NCI-H524 (cell line): ENCODE measurements around the gene MUC4.
"Not testable (repeated sequence)": the region's sequence is repeated elsewhere in the genome, so short reads cannot be mapped to it uniquely, and the experiment has no call there.

Experiments
- DNase-seq, 2 experiments: peaks; one replicate each; lab custom pipeline; 2025; lab: John Stamatoyannopoulos, UW

The MUC4 gene

DNA sequence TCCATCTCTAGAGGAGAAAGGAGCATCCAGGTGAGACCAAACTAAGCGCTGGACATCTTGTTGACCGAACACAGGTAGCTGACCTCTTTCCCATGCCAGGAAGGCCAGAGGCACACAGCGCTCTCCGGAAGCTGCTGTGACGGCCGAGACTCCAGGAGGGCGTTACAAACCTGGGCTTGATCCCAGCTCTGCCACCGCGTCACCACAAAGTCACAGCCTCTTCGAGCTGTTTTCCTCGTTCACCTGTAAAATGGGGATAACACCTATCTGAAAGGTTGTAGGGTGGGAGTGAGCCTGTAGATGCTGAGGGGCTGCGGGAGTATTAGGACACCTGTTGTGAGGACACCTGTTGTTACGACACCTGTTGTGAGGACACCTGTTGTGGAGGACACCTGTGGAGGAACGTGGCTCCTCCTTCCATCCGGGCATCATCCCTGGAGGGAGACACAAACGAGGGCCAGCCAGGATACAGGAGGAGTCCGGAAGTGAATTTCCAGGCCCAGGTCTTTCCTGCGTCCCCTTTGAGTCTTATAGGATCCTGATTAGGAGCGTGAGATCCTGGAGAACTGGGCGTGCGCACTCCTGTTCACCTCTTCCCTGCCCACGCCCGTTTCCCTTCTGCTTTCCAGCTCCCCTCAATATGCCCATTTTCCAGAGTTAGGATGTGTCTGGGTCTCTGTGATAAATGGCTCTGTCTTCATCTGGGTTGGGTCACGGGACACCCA, 2.3 kb upstream of the MUC4 start:
- no peak for DNase-seq

DNA sequence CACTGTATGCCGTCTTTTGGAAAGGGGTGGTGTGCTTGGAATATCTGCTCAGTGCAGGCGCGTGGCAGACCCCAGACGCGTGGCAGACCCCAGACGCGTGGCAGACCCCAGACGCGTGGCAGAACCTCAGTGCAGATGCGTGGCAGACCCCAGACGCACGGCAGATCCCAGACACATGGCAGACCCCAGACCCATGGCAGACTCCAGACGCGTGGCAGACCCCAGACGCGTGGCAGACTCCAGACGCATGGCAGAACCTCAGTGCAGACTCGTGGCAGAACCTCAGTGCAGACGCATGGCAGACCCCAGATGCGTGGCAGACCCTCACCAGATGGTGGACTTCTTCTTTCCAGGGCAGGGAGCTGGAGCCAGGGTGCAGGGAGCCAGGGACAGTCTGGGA, 637 bp upstream of the MUC4 start:
- no peak for DNase-seq

DNA sequence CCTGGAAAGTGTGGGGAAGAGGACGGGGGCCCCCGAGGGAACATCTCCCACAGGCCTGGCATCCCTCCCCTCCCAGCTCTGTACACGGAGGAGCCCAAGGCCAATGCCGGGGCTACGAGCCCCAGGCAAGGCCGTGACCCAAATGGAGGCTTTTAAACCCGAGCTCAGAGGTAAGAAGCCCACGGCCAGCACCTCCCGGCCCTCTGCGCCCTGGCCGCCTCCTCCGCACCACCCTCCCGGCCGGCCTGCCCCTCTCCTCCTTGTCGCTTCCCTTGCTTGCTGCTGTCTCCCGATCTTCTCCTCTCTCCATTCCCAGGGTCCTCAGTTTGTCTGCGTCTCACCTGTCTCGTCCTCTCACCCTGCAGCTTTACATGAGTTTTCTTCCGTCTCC, 1.3 kb downstream of the MUC4 start:
- DNase-seq, result no peak

DNA sequence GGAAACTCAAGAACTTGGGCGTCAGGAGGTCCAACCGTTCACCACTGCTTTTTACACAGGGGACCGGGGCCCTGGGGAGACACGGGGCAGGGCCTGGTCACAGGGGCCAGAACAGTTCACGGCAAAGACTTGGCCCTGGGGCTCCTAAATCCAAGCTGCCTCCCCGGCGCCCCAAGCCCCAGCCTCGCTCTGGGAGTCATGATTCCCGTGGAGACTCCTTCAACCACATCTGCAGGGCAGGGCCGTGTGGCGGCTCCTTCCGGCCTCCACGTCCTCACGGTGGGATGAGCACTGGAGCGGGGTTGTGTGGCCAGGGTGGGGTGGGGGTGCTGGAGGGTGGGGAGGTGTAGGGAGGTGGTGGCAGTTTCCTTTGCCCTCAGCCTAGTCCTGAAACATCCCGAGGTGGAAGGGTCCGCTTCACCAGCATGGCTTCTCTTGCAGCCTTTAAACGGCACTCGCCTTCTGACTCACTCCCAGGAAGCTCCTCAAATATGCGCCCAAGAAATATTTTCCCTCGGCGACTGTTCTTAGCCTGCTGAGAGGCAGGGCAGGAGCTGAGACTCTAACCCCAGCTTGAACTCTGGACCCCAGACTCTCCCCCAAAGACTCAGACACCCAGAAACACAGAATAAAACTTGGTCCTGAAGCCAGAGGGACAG, 1.8 kb downstream of the MUC4 start:
- DNase-seq, result no peak

DNA sequence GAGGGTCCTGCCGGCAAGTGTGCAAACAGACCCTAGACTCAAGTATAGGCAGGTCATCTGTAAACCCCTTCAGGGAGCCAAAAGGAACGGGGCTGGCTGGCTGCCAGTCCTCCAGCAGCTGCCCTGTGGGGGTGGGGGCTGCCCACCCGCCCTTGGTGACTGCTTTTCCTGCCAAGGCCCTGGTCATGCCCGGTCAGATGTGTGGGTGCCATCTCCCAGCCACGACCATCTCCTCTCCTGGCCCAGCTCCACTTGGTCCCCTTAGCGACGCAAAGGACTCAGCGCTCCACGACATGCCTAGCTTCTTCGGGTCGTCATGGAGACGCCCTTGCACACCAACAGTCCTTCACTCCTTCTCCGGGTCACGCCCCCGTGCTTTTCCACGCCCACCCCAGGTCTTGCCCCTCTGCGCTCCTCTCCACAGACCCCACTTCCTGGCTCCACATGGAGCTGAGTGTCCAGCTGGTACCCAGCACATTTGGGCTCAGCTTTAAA, 2.4 kb downstream of the MUC4 start:
- DNase-seq, result peak in 1 of 2 experiments; percentile 47

DNA sequence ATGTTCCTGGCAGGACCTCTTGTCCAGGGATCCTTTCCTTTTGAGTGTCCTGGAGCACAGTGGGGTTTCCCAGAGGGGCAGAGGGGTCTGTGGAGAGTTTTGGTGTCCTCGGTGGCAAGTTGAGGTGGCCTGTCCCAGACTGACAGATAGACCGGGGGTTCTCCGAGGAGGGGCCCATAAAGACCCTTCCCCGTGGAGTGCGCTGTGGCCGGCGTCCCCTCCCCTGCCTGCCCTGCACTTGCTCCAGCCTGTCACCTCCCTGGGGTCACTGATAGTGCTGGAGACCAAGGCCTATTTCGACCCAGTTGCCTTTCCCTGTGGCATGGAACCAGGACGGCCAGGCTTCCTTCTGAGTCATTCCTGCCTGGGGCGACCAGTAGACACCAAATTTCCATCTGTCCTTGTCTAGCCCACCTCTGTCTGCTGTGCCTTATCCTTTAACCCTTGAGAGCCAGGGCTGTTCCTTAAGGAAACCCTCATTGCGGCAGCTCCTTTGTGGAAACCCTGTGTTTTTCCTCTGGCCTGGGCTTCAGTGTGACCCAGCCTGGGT, 2.9 kb downstream of the MUC4 start:
- no peak for DNase-seq

DNA sequence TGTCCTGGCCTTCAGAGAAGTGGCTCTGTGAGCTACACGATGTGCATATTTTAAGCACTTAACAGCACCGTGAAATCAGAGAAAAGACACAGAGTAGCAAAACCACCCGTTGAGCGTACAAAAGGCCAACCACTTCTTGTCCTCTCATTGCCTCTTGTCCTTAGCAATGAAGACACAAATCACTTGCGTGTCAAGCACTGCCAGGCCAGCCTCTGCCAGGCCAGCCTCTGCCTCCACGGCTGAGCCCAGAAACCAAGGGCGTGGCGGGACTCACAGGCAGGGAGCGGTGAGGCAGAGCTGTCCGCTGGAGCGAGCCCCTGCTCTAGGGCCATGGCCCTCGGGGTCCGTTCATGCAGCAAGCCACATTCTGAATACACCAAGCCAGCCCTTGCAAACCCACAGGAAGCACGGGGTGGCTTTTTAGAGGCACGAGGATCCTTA, 4.0 kb downstream of the MUC4 start:
- no peak for DNase-seq

DNA sequence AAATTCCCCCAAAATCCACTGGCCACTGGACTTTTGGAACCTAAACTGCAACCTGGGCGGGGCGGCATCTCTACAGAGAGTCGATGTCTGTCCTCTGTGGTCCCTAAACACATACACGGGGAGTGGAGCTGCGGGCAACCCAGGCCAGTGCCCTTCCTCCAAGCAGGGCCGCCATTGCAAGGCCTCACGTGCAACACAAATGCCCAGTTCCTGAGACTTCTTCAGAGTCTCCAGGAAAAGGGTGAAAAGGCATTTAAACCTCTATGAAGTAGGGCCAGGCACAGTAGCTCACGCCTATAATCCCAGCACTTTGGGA, 4.9 kb downstream of the MUC4 start:
- DNase-seq, result no peak

DNA sequence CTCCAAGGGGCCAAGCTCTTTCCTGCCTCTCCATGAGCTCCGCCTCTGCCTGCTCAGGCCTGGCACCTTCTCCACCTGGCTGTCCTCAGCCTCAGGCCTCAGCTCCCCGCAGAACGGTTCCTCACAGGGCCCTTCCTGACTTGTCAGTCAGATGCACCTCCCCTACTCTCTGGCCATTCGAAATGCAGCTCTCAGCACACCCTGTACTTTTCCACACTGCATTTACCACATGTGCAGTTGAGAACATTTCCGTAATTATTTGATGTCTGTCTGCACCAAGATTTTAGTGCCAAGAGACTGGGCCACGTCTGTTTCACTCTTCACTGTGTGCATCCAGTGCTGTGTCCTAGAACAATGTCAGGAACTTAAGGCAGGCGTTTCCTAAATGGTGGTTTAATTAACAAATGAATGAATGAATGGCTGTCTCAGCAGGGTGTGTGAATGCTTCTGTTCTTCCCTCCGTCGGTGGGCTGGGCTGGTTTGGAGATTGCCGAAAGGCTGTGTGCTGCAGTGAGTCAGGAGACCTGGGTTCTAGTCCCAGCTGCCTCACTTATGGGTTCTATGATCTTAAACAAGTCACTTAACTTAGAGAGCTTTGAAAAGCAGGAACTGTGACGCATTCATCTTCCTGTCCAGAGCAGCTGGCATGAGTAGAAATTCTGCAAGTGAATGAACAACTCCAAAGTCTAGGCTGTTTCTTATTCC, 5.4 kb downstream of the MUC4 start:
- DNase-seq, result no peak

DNA sequence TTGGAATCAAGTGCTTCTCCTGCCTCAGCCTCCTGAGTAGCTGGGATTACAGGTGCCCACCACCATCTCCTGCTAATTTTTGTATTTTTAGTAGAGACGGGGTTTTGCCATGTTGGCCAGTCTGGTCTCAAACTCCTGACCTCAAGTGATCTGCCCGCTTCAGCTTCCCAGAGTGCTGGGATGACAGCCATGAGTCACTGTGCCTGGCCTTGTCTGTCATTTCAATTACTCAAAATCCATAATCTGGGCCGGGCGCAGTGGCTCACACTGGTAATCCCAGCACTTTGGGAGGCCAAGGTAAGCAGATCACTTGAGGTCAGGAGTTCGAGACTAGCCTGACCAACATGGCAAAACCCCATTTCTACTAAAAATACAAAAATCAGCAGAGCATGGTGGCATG, 6.1 kb downstream of the MUC4 start:
- DNase-seq, result not testable (repeated sequence)

DNA sequence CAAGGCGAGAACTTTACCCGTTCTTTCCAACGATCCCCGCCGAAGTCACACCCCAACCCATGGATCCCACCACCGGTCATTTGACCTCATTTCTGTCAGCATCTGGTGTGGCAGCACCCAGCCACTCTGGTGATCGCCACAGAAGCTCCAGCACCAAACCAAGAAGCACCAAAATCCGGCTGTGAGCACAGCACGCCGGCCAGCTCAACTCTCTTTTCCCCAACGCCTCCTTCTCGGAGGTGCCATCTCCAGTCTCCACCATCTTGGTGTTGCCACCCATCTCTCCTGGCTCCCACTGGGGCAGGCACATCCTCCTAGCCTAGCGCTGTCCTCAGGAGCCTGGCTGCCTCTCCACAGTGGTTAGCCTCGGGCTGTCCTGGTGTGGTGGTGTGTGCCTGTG, 6.5 kb downstream of the MUC4 start:
- DNase-seq, result no peak

DNA sequence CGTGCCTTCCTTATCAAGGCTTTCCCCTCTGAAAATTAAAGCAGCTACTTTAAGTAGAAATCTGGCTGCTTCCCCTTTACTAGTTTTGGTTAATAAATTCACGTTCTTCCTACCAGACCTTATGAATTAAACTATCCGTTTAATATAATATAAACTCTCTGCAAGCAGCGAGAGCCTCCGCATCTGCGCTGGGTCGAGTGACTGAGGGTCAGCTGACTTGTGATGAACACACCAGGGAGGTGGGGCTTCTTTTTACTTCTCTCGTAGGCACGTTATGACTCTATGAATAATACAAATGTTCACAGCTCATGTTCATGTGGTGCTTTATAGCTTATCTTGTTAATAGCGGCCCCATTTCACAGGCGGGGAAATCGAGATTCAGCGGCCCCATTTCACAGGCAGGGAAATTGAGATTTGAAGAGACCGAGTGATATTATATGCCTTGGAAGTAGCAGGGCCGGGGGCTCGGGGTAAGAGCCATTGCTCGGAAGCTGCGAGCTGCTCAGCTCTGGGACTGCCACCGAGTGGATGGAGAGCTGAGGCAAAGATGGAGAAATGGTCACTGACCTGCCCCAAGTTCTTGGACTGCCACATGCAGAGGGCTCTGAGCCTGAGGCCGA, 8.3 kb downstream of the MUC4 start:
- DNase-seq, result no peak

DNA sequence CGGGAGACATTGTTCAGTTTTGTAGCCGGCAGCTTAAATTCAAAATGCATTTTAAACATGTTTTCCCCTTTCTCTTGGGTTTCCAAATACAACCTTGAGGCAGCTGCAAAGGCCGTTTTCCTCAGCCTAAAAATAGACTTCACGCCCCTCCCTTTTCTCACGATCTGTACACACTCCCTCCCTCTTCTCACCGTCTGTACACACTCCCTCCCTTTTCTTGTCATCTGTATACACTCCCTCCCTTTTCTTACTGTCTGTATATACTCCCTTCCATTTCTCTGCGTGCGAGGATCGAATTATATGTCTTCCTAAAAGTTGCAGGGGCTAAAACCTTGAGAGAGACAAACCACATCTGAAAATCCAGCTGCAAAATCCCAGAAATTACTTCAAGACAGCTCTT, 8.9 kb downstream of the MUC4 start:
- DNase-seq, result no peak

DNA sequence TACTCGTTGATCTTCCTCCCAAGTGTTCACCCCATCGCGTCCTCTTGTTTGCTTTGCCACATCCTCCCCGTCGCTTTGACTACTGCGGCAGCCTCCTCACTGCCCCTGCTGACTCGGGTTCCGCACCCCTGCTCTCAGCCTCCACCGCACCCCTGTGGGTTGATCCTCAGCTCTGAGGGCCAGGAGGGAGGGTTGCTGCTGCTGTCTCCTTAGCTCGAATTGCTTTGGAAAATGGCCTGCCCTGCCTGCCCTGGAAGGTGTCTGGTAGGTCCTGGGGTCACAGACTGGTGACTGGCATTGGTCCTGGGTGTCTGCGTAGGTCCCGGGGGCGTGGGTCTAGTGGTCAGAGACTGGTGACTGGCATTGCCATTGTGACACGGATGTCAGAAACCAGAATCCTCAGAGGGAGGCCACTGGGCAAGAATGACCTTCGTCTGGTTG, 9.4 kb downstream of the MUC4 start:
- no peak for DNase-seq

DNA sequence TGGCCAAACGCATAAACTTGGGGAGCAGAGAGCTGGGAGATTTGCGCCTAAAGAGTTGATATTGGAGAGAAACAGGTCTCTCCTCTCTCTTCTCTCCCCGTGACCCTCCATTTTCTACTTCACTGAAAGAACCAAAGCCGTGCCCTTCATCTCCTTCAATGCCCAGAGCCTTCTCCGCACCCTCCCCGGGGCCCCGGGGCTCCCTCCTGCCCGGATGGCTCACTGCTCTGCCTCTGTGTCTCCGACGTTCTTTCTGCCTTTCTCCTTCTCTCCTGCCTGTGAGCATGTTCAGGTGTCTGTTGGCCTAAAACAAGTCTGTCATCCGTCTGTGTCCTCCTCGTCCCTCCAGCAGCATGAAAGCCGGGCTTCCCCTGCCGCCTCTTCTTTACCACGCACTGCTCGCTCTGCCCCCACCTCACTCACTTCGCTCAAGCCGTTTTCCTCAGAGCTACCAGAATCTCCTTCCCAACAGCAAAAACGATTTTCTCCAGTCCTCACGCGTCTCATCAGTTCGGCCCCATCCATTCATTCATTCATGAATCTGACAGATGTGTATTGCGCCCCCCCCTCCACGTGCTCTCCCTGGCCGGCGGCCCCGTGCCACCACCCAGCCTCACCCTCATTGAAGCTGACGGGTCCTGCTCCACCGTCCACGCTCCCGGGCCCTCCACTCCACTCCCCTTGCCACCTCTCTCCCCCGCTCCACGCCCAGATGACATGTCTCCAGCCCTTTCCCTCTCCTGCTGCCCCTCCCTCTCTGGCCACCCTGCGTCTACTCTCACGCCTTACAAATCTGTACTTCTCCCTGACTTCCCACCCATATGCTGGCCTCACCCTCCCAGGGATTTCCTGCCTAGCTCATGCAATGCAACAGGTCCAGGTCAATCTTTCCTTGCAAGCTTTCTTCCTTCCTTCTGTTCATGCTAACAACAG, 10.2 kb downstream of the MUC4 start:
- DNase-seq, result no peak

DNA sequence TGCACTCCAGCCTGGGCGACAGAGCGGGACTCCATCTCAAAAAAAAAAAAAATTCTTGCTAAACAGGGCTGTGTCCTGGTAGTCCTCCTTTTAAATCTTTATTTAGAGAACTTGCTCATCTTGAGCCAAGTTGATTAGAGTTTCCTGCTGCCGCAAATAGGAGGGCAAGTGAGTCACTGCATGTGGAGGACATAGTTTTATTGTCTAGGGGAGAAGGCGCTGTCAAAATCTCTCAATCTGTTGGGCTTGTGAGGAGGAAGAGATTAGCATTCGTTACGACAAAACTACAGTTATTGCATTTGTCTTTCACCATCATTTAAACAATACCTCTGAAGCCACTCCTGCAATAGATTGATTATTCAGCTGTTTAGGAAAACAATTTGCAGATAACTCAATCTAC, 11.5 kb downstream of the MUC4 start:
- DNase-seq, result no peak

DNA sequence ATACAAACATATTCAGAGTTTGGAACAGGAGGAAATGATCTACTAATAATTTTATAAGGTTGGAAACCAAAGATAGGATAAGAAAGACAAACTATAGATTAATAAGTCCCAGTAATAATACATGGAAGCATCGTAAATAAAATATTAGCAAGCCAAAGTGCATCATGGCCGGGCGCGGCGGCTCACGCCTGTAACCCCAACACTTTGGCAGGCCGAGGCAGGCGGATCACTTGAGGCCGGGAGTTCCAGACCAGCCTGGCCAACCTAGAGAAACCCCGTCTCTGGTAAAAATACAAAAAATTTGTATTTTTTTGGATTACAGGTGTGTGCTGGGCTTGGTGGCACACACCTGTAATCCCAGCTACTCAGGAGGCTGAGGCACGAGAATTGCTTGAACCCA, 14.9 kb downstream of the MUC4 start:
- no peak for DNase-seq

DNA sequence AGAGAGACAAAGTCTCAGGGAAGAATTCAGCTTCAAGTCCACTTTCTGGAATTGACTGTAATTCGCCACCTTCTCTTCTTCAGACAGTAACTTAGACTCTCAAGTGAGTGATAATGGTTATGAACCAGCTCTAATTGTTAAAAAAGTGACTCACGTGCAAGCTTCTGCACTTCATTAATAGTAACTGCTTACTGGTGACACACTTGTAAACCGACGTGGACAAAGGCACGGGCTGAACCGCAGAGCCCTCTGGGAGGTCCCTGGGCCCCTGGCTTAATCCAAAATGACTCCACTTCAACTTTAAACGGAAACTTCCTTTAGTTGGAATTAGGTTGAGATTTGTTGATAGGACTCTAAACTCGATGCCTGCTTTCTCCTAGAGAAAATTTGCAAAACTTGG, 17.0 kb downstream of the MUC4 start:
- DNase-seq, result no peak

DNA sequence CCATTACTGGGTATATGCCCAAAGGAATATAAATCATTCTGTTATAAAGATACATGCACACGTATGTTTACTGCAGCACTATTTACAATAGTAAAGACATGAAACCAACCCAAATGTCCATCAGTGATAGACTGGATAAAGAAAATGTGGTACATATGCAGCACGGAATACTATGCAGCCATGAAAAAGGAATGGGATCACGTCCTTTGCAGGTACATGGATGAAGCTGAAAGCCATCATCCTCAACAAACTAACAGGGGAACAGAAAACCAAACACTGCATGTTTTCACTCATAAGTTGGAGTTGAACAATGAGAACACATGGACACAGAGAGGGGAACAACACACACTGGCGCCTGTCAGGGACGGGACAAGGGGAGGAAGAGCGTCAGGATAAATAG, 19.1 kb downstream of the MUC4 start:
- DNase-seq, result not testable (repeated sequence)

DNA sequence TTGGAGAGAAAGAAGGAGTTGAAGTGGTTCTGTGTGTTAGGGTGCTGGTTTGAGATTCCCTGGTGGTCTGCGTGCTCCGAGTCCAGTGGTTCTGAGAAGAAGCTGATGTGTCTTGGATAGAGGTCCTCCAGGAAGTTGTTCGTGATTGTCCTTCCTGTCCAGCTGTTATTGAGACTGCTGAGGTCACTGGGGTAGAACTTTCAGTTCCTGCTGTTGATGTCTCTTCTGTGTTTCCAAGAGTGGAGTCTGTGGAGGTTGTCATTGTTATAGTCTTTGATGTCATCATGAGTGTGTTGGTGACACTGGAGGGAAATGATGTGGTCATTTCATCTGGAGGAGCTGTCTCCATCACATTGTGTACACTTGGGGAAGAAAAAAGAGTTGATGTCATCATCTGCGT, 20.8 kb downstream of the MUC4 start:
- no peak for DNase-seq
